DND-41 (cell line): ENCODE results near the gene ZNF536.

Experiments used
- ATAC-seq: fragments of 200-7000 bp; cut with Tn5 transposase; 3 replicates; pipeline ENCODE4 v1.9.1; 2021; ENCODE audit warnings: low read depth; ENCODE audit not compliant: insufficient read depth
- DNase-seq: peaks from one replicate; pipeline ENCODE4 v3.0.0-alpha.2; 2020
- H2AFZ ChIP-seq: 2 replicates; pipeline ENCODE4 v1.6.0; 2012; ENCODE audit warnings: low read depth, low read length
- H3K27ac ChIP-seq: 2 replicates; pipeline ENCODE4 v1.5.1; 2012; ENCODE audit warnings: low read length, inconsistent platforms
- H3K27me3 ChIP-seq: fragments of 200-600 bp; sonication (generic); 2 replicates; pipeline ENCODE4 v1.6.0; 2012; ENCODE audit warnings: low read length, mild to moderate bottlenecking, inconsistent platforms; ENCODE audit not compliant: insufficient read depth, poor library complexity
- H3K36me3 ChIP-seq: 2 replicates; pipeline ENCODE4 v1.5.1; 2012; ENCODE audit warnings: low read length, inconsistent platforms; ENCODE audit not compliant: insufficient read depth
- H3K4me1 ChIP-seq: 2 replicates; pipeline ENCODE4 v1.5.1; 2012; ENCODE audit warnings: mild to moderate bottlenecking, low read length; ENCODE audit not compliant: insufficient read depth
- H3K4me2 ChIP-seq: 2 replicates; pipeline ENCODE4 v1.6.0; 2012; ENCODE audit warnings: mild to moderate bottlenecking, moderate library complexity, low read length, inconsistent platforms; ENCODE audit not compliant: insufficient read depth
- H3K4me3 ChIP-seq, 2 experiments: fragments of 200-600 bp in 1 of 2; shearing (Covaris generic) in 1 of 2; 2 replicates each; pipeline ENCODE4 v1.5.1; 2012 to 2016; ENCODE audit warnings: inconsistent platforms in 2 of 2, low read length in 2 of 2, mild to moderate bottlenecking in 2 of 2, low read depth in 1 of 2, moderate library complexity in 1 of 2
- H3K79me2 ChIP-seq: 2 replicates; pipeline ENCODE4 v1.6.0; 2012; ENCODE audit warnings: low read length, inconsistent platforms; ENCODE audit not compliant: insufficient read depth
- H3K9ac ChIP-seq: 2 replicates; pipeline ENCODE4 v1.6.0; 2012; ENCODE audit warnings: low read depth, mild to moderate bottlenecking, inconsistent platforms, low read length, moderate library complexity
- H3K9me3 ChIP-seq: 2 replicates; pipeline ENCODE4 v1.5.1; 2012; ENCODE audit warnings: low read length, moderate library complexity, mild to moderate bottlenecking, inconsistent platforms; ENCODE audit not compliant: insufficient read depth, severe bottlenecking
- H4K20me1 ChIP-seq: 2 replicates; pipeline ENCODE4 v1.6.0; 2012; ENCODE audit warnings: low read length; ENCODE audit not compliant: insufficient read depth
- CTCF ChIP-seq: IDR thresholded peaks from 2 replicates; pipeline ENCODE4 v1.5.1; 2012; ENCODE audit warnings: borderline replicate concordance, low read length, moderate library complexity, mild to moderate bottlenecking; ENCODE audit not compliant: poor library complexity, severe bottlenecking; ENCODE audit errors: extremely low read depth
- EZH2 ChIP-seq: IDR thresholded peaks from 3 replicates; pipeline ENCODE4 v1.6.1; 2012; ENCODE audit warnings: borderline replicate concordance, low read depth, mild to moderate bottlenecking, moderate library complexity, low read length, inconsistent platforms; ENCODE audit not compliant: severe bottlenecking

Gene ZNF536

GRCh38 chr19:30373593-30373992, 1.4 kb downstream of the ZNF536 start:
- Histone ChIP-seq H3K36me3 (no peaks in the 10 kb centered on the region), H2AFZ (no peak overlapping the region), H3K4me2 (no peak overlapping the region), H3K9ac (no peak overlapping the region), H3K79me2 (no peaks in the 10 kb centered on the region), H3K4me3 (no peak overlapping the region), H3K4me1 (no peaks in the 10 kb centered on the region), H3K27ac (no peak overlapping the region), H3K9me3 (no peaks in the 10 kb centered on the region), H4K20me1 (no peaks in the 10 kb centered on the region), H3K27me3 (peaks cover 3% of the 10 kb centered on the region)
- DNase-seq (no peak), ATAC-seq (no peak)
- TF ChIP-seq EZH2, result no peak
- no peak for TF ChIP-seq CTCF

- no peak overlapping the region for H2AFZ ChIP-seq
- no peak overlapping the region for H3K27ac ChIP-seq
- H3K4me2 ChIP-seq, result no peak overlapping the region
Observed at GRCh38 chr19:30374539-30374864, 2.3 kb downstream of the ZNF536 start.

GRCh38 chr19:30374865-30375552, 2.8 kb downstream of the ZNF536 start:
- ATAC-seq (no peak), DNase-seq (no peak)
- Histone ChIP-seq H2AFZ (no peak overlapping the region), H3K36me3 (no peaks in the 10 kb centered on the region), H3K79me2 (no peaks in the 10 kb centered on the region), H3K4me1 (no peaks in the 10 kb centered on the region), H3K4me3 (no peak overlapping the region), H3K27ac (no peak overlapping the region), H4K20me1 (no peaks in the 10 kb centered on the region), H3K9me3 (no peaks in the 10 kb centered on the region), H3K9ac (no peak overlapping the region), H3K4me2 (no peak overlapping the region), H3K27me3 (peaks cover 3% of the 10 kb centered on the region)
- TF ChIP-seq CTCF (no peak), EZH2 (no peak)

More at GRCh38 chr19:30374539-30374864, 2.3 kb downstream of the ZNF536 start:
- TF ChIP-seq CTCF (no peak), EZH2 (no peak)
- no peaks in the 10 kb centered on the region for H3K79me2 ChIP-seq
- no peak overlapping the region for H3K9ac ChIP-seq
- no peak overlapping the region for H3K4me3 ChIP-seq
- H4K20me1 ChIP-seq, result no peaks in the 10 kb centered on the region
- no peaks in the 10 kb centered on the region for H3K4me1 ChIP-seq
- no peaks in the 10 kb centered on the region for H3K9me3 ChIP-seq
- no peak for ATAC-seq
- peaks cover 3% of the 10 kb centered on the region for H3K27me3 ChIP-seq
- H3K36me3 ChIP-seq, result no peaks in the 10 kb centered on the region
- no peak for DNase-seq
